Muscle of back (tissue), 11 donors: ENCODE measurements around the gene CGB8. TPM values are rescaled to one million over a fixed set of nuclear protein-coding genes. Genes with fewer than 3 reads are reported as not detected.

Experiments
- DNase-seq, 3 donors: peaks; one replicate each; pipeline versions ENCODE4 v3.0.0 to v3.0.0-alpha.2; 2013
- polyA plus RNA-seq, 10 donors: library from polyadenylated mRNA; unstranded; fragments of 120-200 nt; gene quantifications; one replicate each; pipeline ENCODE4 v1.2.1, GENCODE V29; 2013; ENCODE audit not compliant: insufficient read length in 10 of 10

Gene CGB8
- polyA plus RNA-seq, 10 donors: 0.40 to 1.6 (median 0.82) TPM; not detected in 5

GRCh38 chr19:49010453-49010852, 38.5 kb downstream of the CGB8 start:
- DNase-seq: no peak

- DNase-seq: no peak
Measured at GRCh38 chr19:49009828-49010227, 39.1 kb downstream of the CGB8 start.

- no peak for DNase-seq
Measured at GRCh38 chr19:49006905-49007304, 42.0 kb downstream of the CGB8 start.

GRCh38 chr19:49004964-49005614, 43.8 kb downstream of the CGB8 start:
- DNase-seq: no peak

- no peak for DNase-seq
Measured at GRCh38 chr19:49004133-49004532, 44.8 kb downstream of the CGB8 start.

- peak in 1 of 3 donors; percentile 49 for DNase-seq
Measured at GRCh38 chr19:48999481-49000325, 49.2 kb downstream of the CGB8 start.

GRCh38 chr19:48997972-48998371, 50.9 kb downstream of the CGB8 start:
- DNase-seq: no peak

Other genes starting within 250 kb of the CGB8 start
- 10 to 100 TPM; 19.6 to 24.3 (median 22.4) TPM for gene BCAT2, start 238.1 kb downstream of the CGB8 start, polyA plus RNA-seq
- gene HSD17B14, start 212.6 kb downstream of the CGB8 start, polyA plus RNA-seq: 1 to 10 TPM; 2.6 to 4.5 (median 3.2) TPM
- 10 to 100 TPM; 23.6 to 43.5 (median 33.1) TPM for gene PLEKHA4, start 180.5 kb downstream of the CGB8 start, polyA plus RNA-seq
- gene PPP1R15A, start 176.7 kb downstream of the CGB8 start, polyA plus RNA-seq: 10 to 100 TPM; 44.3 to 79.0 (median 62.4) TPM
- gene TULP2, start 150.4 kb downstream of the CGB8 start, polyA plus RNA-seq: under 1 TPM in 5 of 10 donors, not detected in 5; 0.16 to 0.54 (median 0.30) TPM
- gene NUCB1, start 148.8 kb downstream of the CGB8 start, polyA plus RNA-seq: 100 to 1,000 TPM; 118 to 190 (median 146) TPM
- under 1 TPM in 9 of 10 donors, not detected in 1; 0.15 to 0.80 (median 0.39) TPM for gene DHDH, start 115.4 kb downstream of the CGB8 start, polyA plus RNA-seq
- gene BAX, start 94.2 kb downstream of the CGB8 start, polyA plus RNA-seq: 10 to 100 TPM; 32.8 to 56.5 (median 42.7) TPM
- gene FTL, start 83.8 kb downstream of the CGB8 start, polyA plus RNA-seq: 100 to 1,000 TPM; 520 to 975 (median 659) TPM
- gene GYS1, start 55.8 kb downstream of the CGB8 start, polyA plus RNA-seq: 100 to 1,000 TPM in 2 of 10 donors, 10 to 100 TPM in 8; 52.5 to 103 (median 84.0) TPM
- gene RUVBL2, start 55.2 kb downstream of the CGB8 start, polyA plus RNA-seq: 10 to 100 TPM; 43.8 to 73.4 (median 52.0) TPM
- gene LHB, start 32.0 kb downstream of the CGB8 start, polyA plus RNA-seq: under 1 TPM in 1 of 10 donors, not detected in 9; 0.34 TPM
- under 1 TPM in 2 of 10 donors, not detected in 8; 0.19 to 0.54 TPM for gene CGB3, start 24.8 kb downstream of the CGB8 start, polyA plus RNA-seq
- gene CGB2, start 17.2 kb downstream of the CGB8 start, polyA plus RNA-seq: under 1 TPM in 1 of 10 donors, not detected in 9; 0.49 TPM
- gene CGB1, start 12.2 kb downstream of the CGB8 start, polyA plus RNA-seq: under 1 TPM in 1 of 10 donors, not detected in 9; 0.90 TPM
- gene CGB5, start 5.3 kb downstream of the CGB8 start, polyA plus RNA-seq: 1 to 10 TPM in 4 of 10 donors, under 1 TPM in 1, not detected in 5; 0.44 to 2.1 (median 1.5) TPM
- gene CGB7, start 8.6 kb upstream of the CGB8 start, polyA plus RNA-seq: 1 to 10 TPM in 3 of 10 donors, under 1 TPM in 7; 0.50 to 1.5 (median 0.66) TPM
- gene NTF4, start 15.7 kb upstream of the CGB8 start, polyA plus RNA-seq: 1 to 10 TPM; 2.4 to 5.8 (median 3.8) TPM
- gene KCNA7, start 23.6 kb upstream of the CGB8 start, polyA plus RNA-seq: 1 to 10 TPM; 3.3 to 9.4 (median 7.1) TPM
- 100 to 1,000 TPM; 136 to 261 (median 187) TPM for gene SNRNP70, start 36.3 kb upstream of the CGB8 start, polyA plus RNA-seq
- 10 to 100 TPM in 4 of 10 donors, 1 to 10 TPM in 6; 8.1 to 14.5 (median 9.8) TPM for gene LIN7B, start 65.3 kb upstream of the CGB8 start, polyA plus RNA-seq
- gene C19orf73, start 70.0 kb upstream of the CGB8 start, polyA plus RNA-seq: 1 to 10 TPM in 1 of 10 donors, under 1 TPM in 7, not detected in 2; 0.26 to 1.4 (median 0.64) TPM
- 10 to 100 TPM in 1 of 10 donors, 1 to 10 TPM in 9; 3.4 to 11.9 (median 6.6) TPM for gene PPFIA3, start 70.4 kb upstream of the CGB8 start, polyA plus RNA-seq
- 100 to 1,000 TPM in 9 of 10 donors, 10 to 100 TPM in 1; 77.6 to 154 (median 138) TPM for gene HRC, start 106.3 kb upstream of the CGB8 start, polyA plus RNA-seq
- gene TRPM4, start 108.7 kb upstream of the CGB8 start, polyA plus RNA-seq: 10 to 100 TPM; 16.8 to 66.3 (median 31.4) TPM